NCI-H510A (cell line): ENCODE measurements around the gene TMEM43.

Source experiments
- DNase-seq: peaks from one replicate; lab custom pipeline; 2025; lab: John Stamatoyannopoulos, UW

Gene TMEM43

DNA sequence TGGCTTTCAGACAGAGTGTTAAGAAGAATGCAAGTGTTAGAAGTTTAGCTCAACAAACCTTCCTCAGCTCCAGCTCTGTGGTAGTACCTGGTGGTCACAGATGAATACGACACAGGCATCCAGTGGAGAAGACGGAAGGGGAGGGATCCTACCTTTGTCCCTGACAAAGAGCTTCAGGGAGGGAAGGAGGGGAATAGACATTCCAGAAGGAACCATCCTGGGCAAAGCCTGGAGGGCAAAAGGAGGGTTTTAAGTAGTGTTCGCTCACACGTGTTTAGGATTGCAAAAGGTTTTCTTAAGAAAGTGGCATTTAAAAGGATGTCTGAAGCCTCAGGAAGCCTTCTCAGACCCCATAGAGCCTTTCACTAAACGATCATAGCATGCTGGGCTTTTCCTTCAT lies 3.0 kb upstream of the TMEM43 start:
- no peak for DNase-seq

DNA sequence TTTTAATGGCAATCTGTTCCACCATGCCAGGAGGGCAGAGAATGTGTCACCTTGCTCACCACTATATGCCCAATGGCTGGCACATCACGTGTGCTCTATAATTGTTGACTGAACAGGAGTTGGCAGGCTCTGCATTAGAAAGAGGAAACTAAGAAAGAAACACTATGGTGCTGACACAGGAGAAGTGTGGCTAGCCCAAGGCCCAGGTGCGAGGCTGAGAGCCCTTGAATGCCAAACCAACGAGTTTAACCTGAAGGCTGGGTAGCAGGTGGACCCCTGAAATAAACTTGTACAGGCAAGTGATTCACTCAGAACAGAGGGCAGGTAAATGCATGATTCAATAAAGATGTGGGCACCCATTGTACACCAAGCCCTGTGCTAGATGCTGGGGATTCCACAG lies 2.6 kb upstream of the TMEM43 start:
- no peak for DNase-seq

- DNase-seq, result no peak
Measured at GRCh38 chr3:14123308-14124222, 1.3 kb upstream of the TMEM43 start.

DNA sequence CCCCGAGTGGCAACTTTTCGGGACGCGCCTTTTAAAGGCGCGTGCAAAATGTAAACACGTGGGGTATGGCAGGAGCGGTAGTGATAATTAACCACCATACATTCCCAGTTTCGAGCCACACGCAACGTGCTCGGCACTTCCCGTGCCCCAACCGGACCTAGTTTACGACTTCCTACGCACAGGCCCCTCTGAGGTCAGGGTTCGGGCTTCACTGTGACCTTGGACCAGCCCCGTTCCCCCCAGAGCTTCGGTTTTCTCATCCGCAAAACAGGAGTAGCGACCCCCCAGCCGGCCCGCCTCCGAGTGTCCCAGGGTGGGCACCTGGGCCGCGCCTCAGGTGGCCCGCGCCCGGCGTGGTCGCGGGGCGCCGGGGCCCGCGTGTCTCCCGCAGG lies 633 bp upstream of the TMEM43 start:
- DNase-seq, result no peak

- no peak for DNase-seq
Measured at GRCh38 chr3:14125193-14126016, 553 bp downstream of the TMEM43 start.

- no peak for DNase-seq
Measured at GRCh38 chr3:14126017-14126886, 1.4 kb downstream of the TMEM43 start.

- DNase-seq, result no peak
Measured at GRCh38 chr3:14126887-14127505, 2.1 kb downstream of the TMEM43 start.

GRCh38 chr3:14127516-14128161 lies 2.8 kb downstream of the TMEM43 start:
- DNase-seq, result no peak

DNA sequence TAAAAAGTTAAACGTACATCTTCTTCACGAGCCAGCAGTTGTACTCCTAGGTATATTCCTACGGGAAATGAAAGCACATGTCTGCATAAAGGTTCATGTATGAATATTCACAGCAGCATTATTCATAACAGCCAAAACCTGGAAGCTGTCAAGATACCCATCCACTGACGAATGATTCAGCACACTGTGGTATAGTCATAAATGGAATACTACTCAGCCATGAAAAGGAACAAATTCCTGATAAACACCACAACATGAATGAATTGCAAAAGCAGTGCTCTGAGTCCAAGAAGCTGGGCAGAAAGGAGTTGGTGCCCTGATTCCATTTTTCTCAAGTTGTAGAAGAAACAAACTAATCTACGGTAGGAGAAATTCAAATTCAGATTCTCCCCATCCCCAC lies 3.9 kb downstream of the TMEM43 start:
- DNase-seq, result no peak

GRCh38 chr3:14129296-14129695 lies 4.4 kb downstream of the TMEM43 start:
- no peak for DNase-seq

DNA sequence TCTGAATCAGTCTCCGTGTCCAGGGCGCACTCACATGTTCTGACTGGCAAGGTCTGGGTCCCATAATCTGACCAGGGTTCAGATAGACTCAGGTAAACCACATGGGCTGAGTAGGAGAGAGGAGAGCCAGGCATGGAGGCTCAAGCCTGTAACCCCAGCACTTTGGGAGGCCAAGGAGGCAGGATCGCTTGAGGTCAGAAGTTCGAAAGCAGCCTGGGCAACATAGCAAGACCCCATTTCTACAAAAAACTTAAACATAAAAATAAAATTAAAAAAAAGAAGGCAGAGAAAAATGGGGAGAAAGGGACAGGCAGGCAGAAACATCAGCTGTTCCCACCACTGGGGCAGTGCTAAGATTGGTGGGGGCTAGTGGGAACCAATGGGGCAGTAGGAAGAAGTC lies 5.4 kb downstream of the TMEM43 start:
- no peak for DNase-seq

DNA sequence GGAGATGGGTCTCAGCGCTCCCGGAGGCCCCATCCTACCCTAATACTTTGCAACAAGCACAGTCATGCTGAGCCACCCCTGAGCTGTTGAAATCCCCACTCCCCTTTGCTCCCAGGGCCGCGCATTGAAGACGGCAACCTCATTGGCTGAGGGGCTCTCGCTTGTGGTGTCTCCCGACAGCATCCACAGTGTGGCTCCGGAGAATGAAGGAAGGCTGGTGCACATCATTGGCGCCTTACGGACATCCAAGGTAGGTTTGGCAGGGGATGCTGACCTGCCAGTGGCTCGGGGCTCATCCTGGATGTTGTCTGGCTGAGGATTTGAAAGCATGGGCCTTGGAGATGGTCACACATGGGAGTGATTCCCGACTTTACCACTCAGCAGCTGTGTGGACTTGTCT lies 5.9 kb downstream of the TMEM43 start:
- no peak for DNase-seq

DNA sequence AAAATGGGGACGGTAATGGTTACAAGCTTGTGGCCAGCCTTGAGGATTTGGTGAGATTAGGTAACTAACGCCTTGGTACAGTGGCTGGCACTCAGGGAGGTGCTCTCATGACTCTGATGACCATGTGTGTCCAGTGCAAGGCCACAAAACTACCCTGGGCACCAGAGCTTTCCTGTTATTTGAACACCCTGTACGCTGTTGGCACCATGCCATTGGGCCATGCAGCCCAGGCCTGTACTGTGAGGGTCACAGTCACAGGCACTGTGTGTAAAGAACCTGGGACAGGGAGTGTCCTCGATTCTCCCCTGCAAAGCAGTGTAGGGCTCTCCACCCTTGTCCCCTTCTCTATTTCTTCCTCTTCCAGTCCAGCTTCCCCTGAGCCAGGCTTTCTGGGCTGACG lies 6.3 kb downstream of the TMEM43 start:
- no peak for DNase-seq

GRCh38 chr3:14132120-14132519 lies 7.3 kb downstream of the TMEM43 start:
- no peak for DNase-seq

GRCh38 chr3:14132689-14133088 lies 7.8 kb downstream of the TMEM43 start:
- DNase-seq, result no peak

GRCh38 chr3:14133188-14133800 lies 8.4 kb downstream of the TMEM43 start:
- no peak for DNase-seq

DNA sequence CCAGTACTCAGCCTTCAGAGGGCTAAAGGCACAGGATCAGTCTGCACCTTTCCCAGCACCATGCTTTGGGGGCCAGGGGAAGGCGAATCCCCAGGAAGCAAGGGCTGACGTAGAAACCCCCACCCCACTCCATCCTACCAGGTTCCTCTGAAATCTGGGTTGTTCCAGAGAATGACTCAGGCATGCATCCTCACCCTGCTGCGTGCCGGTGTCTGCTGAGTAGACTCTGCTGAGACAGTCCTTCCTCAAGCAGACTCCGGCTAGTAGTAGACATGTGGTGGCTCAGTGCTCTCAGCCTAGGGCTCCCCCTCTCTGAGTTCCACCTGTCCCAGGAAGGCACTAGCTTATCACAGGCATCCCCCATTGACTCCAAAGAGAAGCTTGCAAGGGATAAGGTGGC lies 9.0 kb downstream of the TMEM43 start:
- no peak for DNase-seq

DNA sequence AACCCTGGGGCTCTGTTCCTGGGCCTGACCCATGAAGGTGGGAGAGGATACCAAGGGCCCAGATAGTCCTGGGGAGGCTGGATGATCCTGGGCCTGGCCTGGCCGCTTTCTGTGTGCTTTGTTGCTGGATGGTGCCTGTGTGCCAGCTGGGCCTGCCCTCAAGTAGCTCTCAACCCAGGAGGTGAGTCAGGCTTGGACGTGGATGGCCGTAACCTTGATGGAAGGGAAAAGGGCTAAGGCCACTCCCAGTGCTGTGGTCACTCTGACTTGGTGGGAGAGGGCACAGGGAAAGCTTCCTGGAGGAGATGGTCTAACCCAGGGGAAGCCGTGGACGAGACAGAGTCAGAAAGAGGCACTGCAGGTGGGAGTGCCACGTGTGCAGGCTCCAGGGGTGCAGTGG lies 9.4 kb downstream of the TMEM43 start:
- no peak for DNase-seq

GRCh38 chr3:14135581-14135980 lies 10.7 kb downstream of the TMEM43 start:
- no peak for DNase-seq

DNA sequence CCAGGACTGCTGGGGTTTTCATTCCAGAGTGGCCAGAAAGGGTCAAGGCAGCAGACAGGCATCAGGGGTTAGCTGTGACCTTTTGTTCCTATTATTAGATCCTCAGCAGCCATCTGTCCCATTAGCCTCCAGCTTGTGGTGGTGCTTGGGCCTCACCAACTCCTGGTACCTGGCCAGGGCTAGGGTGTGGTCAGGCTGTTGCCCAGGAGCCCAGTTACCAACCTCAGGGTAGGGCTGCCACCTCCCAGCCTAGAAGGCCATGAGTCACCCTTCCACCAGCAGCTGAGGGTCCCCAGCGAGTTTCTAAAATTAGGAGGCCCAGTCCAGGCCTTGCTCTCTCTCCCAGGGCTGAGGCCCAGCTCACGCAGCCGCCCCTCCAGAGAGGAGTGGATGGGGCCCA lies 12.2 kb downstream of the TMEM43 start:
- no peak for DNase-seq

GRCh38 chr3:14137445-14137844 lies 12.6 kb downstream of the TMEM43 start:
- DNase-seq, result no peak
